PC-3 (cell line): ENCODE data around the gene HACD4. TPM values are rescaled to one million over a fixed set of nuclear protein-coding genes. Genes with fewer than 3 reads are reported as not detected.
A peak's percentile ranks its signal among the peaks of the same experiment; 100 is the strongest.

Experiments used
- ATAC-seq: fragments of 200-7000 bp; cut with Tn5 transposase; 2 replicates; pipeline ENCODE4 v1.9.1; 2020; ENCODE audit warnings: mild to moderate bottlenecking, moderate library complexity
- BruUV-seq: library from RNA; stranded (reverse); fragments of 400-500 nt; replicated peaks from 2 replicates; lab custom pipeline; 2021; lab: Mats Ljungman, UMichigan
- CTCF ChIA-PET: fragments of 300-600 bp; sonication (Branson Sonifier 250); formaldehyde crosslinking; loops from one replicate; lab custom pipeline; 2022; ENCODE audit warnings: antibody characterized with exemption; lab: Charles Lee
- POLR2A ChIA-PET: fragments of 300-600 bp; sonication (Branson Sonifier 250); formaldehyde crosslinking; loops from one replicate; lab custom pipeline; 2022; ENCODE audit warnings: antibody characterized with exemption; ENCODE audit not compliant: unreplicated experiment; lab: Charles Lee
- DNase-seq: peaks from one replicate; pipeline ENCODE4 v3.0.0-alpha.2; 2015
- H2AFZ ChIP-seq: fragments of 300-600 bp; sonication (generic); 2 replicates; pipeline ENCODE4 v1.6.0; 2016; ENCODE audit warnings: antibody characterized with exemption, low read length
- H3F3A ChIP-seq: fragments of 300-600 bp; sonication (generic); one replicate; pipeline ENCODE4 v1.6.0; 2017; ENCODE audit warnings: antibody characterized with exemption, low read length, control low read depth, mild to moderate bottlenecking; ENCODE audit not compliant: unreplicated experiment
- H3K27ac ChIP-seq: fragments of 300-600 bp; sonication (generic); 2 replicates; pipeline ENCODE4 v1.5.1; 2016; ENCODE audit warnings: mild to moderate bottlenecking, low read length
- H3K27me3 ChIP-seq: fragments of 300-600 bp; sonication (generic); 2 replicates; pipeline ENCODE4 v1.6.1; 2016; ENCODE audit warnings: low read length, mixed read lengths
- H3K36me3 ChIP-seq: fragments of 300-600 bp; sonication (generic); 2 replicates; pipeline ENCODE4 v1.6.1; 2016; ENCODE audit warnings: low read depth, mixed run types, low read length, mixed read lengths
- H3K4me1 ChIP-seq: fragments of 300-600 bp; sonication (generic); 2 replicates; pipeline ENCODE4 v1.5.1; 2016; ENCODE audit warnings: low read length; ENCODE audit not compliant: insufficient read depth
- H3K4me2 ChIP-seq: fragments of 300-600 bp; sonication (generic); 2 replicates; pipeline ENCODE4 v1.6.0; 2016; ENCODE audit warnings: low read length
- H3K4me3 ChIP-seq: fragments of 300-600 bp; sonication (generic); 2 replicates; pipeline ENCODE4 v1.5.1; 2016; ENCODE audit warnings: mild to moderate bottlenecking, low read length, mixed read lengths
- H3K79me2 ChIP-seq: fragments of 300-600 bp; sonication (generic); 2 replicates; pipeline ENCODE4 v1.6.1; 2017; ENCODE audit warnings: low read length, mixed read lengths
- H3K9ac ChIP-seq: fragments of 300-600 bp; sonication (generic); 2 replicates; pipeline ENCODE4 v1.6.0; 2016; ENCODE audit warnings: mild to moderate bottlenecking, low read length
- H3K9me2 ChIP-seq: fragments of 300-600 bp; sonication (generic); replicated peaks from 2 replicates; pipeline ENCODE4 v1.6.1; 2016; ENCODE audit warnings: mixed run types, low read length, mixed read lengths
- H3K9me3 ChIP-seq: fragments of 300-600 bp; sonication (generic); 2 replicates; pipeline ENCODE4 v1.6.1; 2016; ENCODE audit warnings: low read length, mixed read lengths
- H4K20me1 ChIP-seq: fragments of 300-600 bp; sonication (generic); 2 replicates; pipeline ENCODE4 v1.6.1; 2016; ENCODE audit warnings: low read length, mixed read lengths
- EZH2 ChIP-seq: fragments of 300-600 bp; sonication (generic); IDR thresholded peaks from one replicate; pipeline ENCODE4 v1.6.1; 2017; ENCODE audit warnings: antibody characterized with exemption, mild to moderate bottlenecking, low read length; ENCODE audit not compliant: unreplicated experiment
- EZH2phosphoT487 ChIP-seq: fragments of 300-600 bp; sonication (generic); IDR thresholded peaks from 2 replicates; pipeline ENCODE4 v1.6.1; 2018; ENCODE audit warnings: mild to moderate bottlenecking, antibody characterized with exemption, low read length, borderline replicate concordance
- intact Hi-C: fragments of 100-400 bp; cut with micrococcal nuclease; formaldehyde crosslinking; loops from 2 replicates; pipeline ENCODE4 v1.9.0; 2023
- total RNA-seq: library from RNA; depleted of rRNA; stranded (reverse); fragments of >200 nt; gene quantifications from 2 replicates; pipeline ENCODE4 v1.2.3, GENCODE V29; 2014
- TF ChIP-seq, protein P1 (sequence below): fragments of 300-600 bp; sonication (generic); conservative IDR thresholded peaks from 2 replicates; pipeline ENCODE4 v1.5.1; 2017; ENCODE audit warnings: antibody characterized with exemption, low read depth, mild to moderate bottlenecking, low read length

The HACD4 gene
- total RNA-seq, 1 experiment from 2014 or later: not detected

DNA sequence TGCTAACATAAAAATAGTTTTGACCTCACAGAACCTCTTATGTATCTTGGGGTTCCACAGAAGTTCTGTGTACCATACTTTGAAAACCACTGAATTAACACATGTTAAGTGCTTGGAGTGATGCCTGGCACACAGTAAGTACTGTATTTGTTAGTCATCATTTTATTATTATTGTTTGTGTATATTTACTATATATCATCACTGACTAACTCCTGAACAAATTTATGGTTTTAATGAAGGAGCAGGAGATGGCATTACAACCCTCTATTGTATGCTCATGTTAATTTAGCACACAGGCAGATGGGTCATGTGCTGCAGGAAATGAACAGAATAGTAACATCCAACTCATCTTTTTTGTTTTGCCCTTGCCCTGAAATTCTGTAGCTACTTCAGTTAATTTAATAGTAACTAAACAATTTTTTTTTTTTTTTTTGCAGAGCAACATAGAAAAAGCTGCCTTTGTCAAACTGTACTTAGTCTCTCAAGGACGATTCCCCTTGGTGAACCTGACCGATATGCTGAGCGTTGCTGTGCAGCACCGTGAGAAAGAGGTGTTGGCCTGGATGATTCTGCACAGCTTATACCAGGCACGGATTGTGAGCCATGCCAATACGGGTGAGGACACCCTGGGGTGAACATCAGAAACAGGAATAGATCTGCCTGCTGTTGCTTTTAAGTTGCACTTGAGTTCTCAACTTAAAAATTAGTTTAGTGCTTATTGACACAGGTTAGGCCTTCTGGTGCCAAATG, 45.4 kb downstream of the HACD4 start:
- H3K79me2 ChIP-seq: no peaks in the 10 kb centered on the region
- peaks cover 15% of the 10 kb centered on the region for H3K36me3 ChIP-seq

DNA sequence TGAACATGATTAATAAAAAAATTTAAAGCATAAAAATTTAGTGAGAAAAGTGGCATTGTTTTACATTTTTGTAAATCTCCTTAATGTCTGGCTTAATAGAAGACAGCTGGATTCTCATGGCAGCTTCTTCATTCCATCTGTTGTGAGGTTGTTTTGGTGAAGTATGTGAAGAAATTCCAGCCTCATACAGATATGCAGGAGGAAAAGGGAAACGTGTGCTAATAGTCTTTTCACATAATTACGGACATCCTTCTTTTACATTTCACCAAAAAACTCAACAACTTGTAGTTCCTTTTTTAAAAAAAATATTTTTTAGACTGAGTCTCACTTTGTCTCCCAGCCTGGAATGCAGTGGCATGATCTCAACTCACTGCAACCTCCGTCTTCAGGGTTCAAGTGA, 46.9 kb downstream of the HACD4 start:
- peaks cover 5% of the 10 kb centered on the region for H3F3A ChIP-seq
- CTCF ChIA-PET: no interaction called here
- ATAC-seq (no peak), DNase-seq (no peak)
- POLR2A ChIA-PET: no interaction called here
- peaks cover 5% of the 10 kb centered on the region for H3K36me3 ChIP-seq
- BruUV-seq: no TSS peak
- intact Hi-C loops: loop anchor here (5.0 kb wide), 1 partner anchor 362 kb away; the partner anchor contains the start of gene MLLT3
- no peak overlapping the region for H3K9ac ChIP-seq
- no peaks in the 10 kb centered on the region for H3K9me3 ChIP-seq
- peaks cover 4% of the 10 kb centered on the region; the same call in 1 of the 2 replicates for H4K20me1 ChIP-seq
- no peaks in the 10 kb centered on the region for H3K9me2 ChIP-seq
- no peaks in the 10 kb centered on the region for H3K79me2 ChIP-seq
- H3K4me2 ChIP-seq: no peak overlapping the region
- H2AFZ ChIP-seq: no peak overlapping the region
- TF ChIP-seq EZH2phosphoT487: no peak
- TF ChIP-seq, protein P1, sequence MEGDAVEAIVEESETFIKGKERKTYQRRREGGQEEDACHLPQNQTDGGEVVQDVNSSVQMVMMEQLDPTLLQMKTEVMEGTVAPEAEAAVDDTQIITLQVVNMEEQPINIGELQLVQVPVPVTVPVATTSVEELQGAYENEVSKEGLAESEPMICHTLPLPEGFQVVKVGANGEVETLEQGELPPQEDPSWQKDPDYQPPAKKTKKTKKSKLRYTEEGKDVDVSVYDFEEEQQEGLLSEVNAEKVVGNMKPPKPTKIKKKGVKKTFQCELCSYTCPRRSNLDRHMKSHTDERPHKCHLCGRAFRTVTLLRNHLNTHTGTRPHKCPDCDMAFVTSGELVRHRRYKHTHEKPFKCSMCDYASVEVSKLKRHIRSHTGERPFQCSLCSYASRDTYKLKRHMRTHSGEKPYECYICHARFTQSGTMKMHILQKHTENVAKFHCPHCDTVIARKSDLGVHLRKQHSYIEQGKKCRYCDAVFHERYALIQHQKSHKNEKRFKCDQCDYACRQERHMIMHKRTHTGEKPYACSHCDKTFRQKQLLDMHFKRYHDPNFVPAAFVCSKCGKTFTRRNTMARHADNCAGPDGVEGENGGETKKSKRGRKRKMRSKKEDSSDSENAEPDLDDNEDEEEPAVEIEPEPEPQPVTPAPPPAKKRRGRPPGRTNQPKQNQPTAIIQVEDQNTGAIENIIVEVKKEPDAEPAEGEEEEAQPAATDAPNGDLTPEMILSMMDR: no peak
- TF ChIP-seq EZH2: no peak
- no peak overlapping the region for H3K4me3 ChIP-seq
- no peaks in the 10 kb centered on the region for H3K27me3 ChIP-seq
- H3K27ac ChIP-seq: 0 out of 2 replicates have a peak overlapping the region, but pooled peaks have one; percentile 9
- H3K4me1 ChIP-seq: peaks cover 60% of the 10 kb centered on the region

More for the DNA sequence above, 45.4 kb downstream of the HACD4 start:
- Histone ChIP-seq H3F3A (peaks cover 5% of the 10 kb centered on the region), H3K9me2 (no peaks in the 10 kb centered on the region), H3K27me3 (no peaks in the 10 kb centered on the region), H3K9me3 (no peaks in the 10 kb centered on the region), H3K27ac (peak overlapping the region; percentile 55), H2AFZ (no peak overlapping the region), H3K4me1 (peaks cover 57% of the 10 kb centered on the region), H3K9ac (no peak overlapping the region), H3K4me3 (no peak overlapping the region), H4K20me1 (no peaks in the 10 kb centered on the region), H3K4me2 (peak overlapping the region; percentile 15; the same call in 1 of the 2 replicates)
- BruUV-seq: no TSS peak
- intact Hi-C loops: loop anchor here (5.0 kb wide), 1 partner anchor 116 kb away; no protein-coding TSS in a partner anchor
- ATAC-seq (peak; percentile 76), DNase-seq (peak; percentile 54)
- CTCF ChIA-PET: no interaction called here
- POLR2A ChIA-PET: no interaction called here
- TF ChIP-seq EZH2phosphoT487: no peak
- TF ChIP-seq EZH2: no peak
- TF ChIP-seq, protein P1: no peak
